Omental fat pad (tissue), 4 donors: ENCODE data around the gene SPAG9. TPM values are rescaled to one million over a fixed set of nuclear protein-coding genes. Genes with fewer than 3 reads are reported as not detected.

Source experiments
- ATAC-seq: fragments of 150-250 bp; one replicate; pipeline ENCODE4 v1.9.1; 2016; ENCODE audit warnings: mild to moderate bottlenecking, moderate library complexity; ENCODE audit not compliant: low FRiP score
- DNase-seq: peaks from one replicate; pipeline ENCODE4 v3.0.0-alpha.2; 2019; ENCODE audit warnings: low spot score
- CTCF ChIP-seq, 3 donors: fragments of 450-650 bp; IDR thresholded peaks; one replicate each; pipeline ENCODE4 v1.5.1; 2016 to 2017; ENCODE audit warnings: antibody characterized with exemption in 3 of 3, mild to moderate bottlenecking in 3 of 3, moderate library complexity in 2 of 3
- total RNA-seq, 4 donors: library from RNA; depleted of rRNA; stranded (reverse); fragments of >200 nt; gene quantifications; one replicate each; pipeline ENCODE4 v1.1.0, GENCODE V29; 2016

SPAG9 gene
- total RNA-seq, 4 donors from 2014 or later, result 117 to 197 (median 138) TPM

DNA sequence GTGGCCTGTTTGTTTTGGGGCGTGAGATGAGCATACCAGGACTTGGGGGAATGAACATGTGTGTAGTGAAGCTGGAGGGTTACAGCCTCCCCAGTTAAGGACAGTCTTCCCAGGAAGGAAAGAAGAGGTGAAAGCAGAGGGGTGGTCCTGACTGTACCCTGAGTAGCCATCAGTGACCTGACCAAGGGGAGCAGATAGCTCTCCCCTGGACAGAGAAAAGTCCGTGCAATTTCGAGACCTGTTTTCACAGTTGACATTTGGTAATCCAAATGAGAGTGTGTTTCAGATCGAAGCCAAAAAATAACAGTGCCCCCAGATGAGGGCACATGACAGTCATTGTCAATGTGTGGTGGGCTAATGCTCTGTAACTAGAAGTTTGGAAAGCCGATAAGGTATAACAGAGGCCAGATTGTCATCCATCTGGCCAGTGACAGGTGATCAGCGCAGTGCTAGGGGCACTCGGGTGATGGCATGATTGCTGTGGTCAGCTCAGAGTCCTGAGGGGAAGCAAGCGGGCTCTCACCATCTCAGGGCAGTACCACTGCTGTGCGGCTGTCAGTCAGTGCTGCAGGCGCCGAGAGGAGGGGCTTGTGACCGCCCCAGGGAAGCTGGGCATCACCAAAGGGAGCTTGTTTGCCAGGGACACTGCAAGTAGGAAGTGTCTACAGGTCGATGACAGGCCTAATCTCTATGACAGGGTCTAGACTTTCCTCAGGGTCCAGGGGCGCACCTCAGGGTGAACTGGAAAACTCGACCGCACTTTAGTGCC, 44.4 kb upstream of the SPAG9 start:
- DNase-seq (no peak), ATAC-seq (no peak)
- no peak for TF ChIP-seq CTCF (IDR thresholded peaks at IDR 0.05)

- DNase-seq, result no peak
- no peak for ATAC-seq
- TF ChIP-seq CTCF (IDR thresholded peaks at IDR 0.05), result no peak
Measured at GRCh38 chr17:51161541-51161940, 40.9 kb upstream of the SPAG9 start.

DNA sequence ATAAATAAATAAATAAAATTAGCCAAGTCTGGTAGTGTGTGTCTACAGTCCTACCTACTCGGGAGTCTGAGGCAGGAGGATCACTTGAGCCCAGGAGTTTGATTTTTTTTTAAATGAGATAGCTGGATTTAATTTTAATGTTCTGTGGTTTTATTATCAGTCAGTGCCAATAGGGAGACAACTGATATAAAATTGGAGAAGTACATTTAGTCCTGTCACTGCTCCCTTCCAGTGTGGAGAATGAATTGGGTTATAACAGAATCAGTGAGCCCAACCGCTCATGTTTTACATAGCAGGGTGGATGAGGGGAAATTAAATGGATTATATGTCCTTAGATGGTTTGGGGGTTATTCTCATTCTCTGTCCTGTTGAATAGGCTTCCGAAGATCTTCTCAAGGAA, 38.9 kb upstream of the SPAG9 start:
- no peak for TF ChIP-seq CTCF (IDR thresholded peaks at IDR 0.05)
- DNase-seq, result no peak
- ATAC-seq, result no peak

DNA sequence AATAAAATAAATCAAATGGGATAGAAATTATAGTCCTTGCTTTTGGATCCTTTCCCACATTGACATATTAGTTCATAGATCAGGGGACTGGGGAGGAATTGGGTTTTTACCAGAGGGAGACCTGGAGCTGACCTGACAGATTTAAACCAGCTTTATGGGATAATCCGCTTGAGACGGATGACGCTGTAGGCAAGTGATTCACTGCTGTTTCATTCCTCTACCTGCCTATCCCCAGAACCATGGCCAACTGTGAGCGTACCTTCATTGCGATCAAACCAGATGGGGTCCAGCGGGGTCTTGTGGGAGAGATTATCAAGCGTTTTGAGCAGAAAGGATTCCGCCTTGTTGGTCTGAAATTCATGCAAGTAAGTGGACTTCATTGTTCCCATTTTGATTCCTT, 34.7 kb upstream of the SPAG9 start:
- TF ChIP-seq CTCF (IDR thresholded peaks at IDR 0.05), result no peak
- ATAC-seq (no peak), DNase-seq (no peak)

DNA sequence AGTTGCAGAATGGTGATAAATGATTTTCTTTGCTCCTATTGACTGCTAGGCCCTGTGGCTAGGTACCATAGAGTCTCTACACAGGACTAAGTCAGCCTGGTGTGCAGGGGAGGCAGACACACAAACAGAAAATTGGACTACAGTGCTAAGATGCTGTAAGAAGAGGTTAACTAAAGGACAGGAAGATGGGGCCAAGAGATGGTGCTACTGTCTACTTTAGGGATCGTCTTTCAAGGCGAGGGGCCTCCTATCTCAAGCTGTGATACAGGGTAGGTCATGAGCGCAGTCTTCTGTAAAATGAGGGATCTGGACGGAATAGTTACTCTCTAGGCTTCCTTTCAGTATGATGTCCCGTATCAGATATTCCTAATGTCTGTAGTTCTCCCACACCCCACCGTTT, 33.5 kb upstream of the SPAG9 start:
- ATAC-seq (no peak), DNase-seq (no peak)
- TF ChIP-seq CTCF (IDR thresholded peaks at IDR 0.05), result no peak

- ATAC-seq (peak; percentile 98), DNase-seq (peak; percentile 83)
- TF ChIP-seq CTCF (IDR thresholded peaks at IDR 0.05), result no peak
Measured at GRCh38 chr17:51153210-51154072, 32.8 kb upstream of the SPAG9 start, which contains the start of gene NME1. Gene NME1, plus strand, starts transcription at chr17:51153559. Its CDS starts 2,096 bp downstream, at chr17:51155655.
